IPS-NIHi7 (cell line): ENCODE results near the gene DYRK3.

ENCODE experiments used
- DNase-seq: peaks from one replicate; pipeline ENCODE4 v3.0.0; 2012; ENCODE audit warnings: mixed read lengths; ENCODE audit errors: extremely low spot score

Gene DYRK3

DNA sequence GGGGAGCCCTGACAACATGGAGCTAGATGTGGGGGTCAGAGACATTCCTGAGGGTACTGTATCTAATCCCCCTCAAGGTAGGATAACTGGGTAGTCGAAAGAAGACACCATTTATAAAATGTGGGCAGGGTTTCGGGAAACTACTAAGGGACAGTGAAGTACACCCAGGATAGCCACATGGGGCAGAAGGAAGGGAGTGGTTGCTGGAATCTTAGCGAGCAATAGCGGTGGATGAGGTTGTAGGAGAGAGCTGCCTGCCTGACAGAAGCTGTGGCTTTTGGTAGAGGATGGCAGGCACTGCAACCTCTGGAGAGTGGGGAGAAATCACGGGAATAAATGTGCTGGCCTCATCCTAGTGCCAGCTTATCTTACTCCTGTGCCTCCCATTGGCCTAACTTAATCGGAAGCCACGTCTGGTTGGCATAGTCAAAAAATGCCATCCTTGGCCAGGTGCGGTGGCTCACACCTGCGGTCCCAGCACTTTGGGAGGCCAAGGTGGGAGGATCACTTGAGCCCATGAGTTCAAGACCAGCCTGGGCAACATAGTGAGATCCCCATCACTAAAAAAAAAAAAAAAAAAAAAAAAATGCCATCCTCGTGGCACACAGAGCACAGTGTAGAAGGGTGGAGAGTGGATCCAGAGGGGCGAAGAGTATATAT is 26.0 kb downstream of the DYRK3 start:
- DNase-seq, result no peak

DNA sequence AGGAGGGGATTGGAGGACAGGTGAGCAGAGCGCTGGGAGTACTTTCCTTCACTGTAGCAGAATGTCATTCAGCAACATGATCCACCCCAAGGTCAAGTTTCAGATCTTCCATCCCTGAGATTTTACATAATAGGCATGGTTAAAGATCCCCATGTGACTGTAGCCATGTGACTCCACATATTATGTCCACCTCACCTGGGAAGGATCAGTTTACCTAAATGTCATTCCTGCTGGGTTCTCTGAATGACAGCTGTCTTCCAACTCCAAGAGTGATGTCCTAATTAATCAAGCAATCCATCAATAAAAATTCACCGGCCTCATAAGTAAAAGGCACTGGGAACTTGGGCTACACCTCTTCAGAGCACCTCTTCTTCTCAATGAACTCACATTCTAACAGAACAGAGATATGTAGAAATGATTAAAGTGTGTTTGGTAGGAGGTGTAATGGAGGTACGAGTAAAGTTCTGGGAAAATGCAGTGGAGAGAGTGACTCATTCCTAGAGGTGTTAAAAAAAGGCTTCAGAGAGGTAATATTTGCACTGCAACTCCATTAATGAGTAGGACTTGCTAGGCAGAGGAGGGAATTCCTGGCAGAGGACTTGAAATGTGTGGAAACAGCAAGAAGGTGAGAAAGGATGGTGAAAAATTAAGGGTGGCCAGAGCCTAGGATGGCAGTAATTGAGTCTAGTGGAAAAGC is 27.2 kb downstream of the DYRK3 start:
- no peak for DNase-seq

DNA sequence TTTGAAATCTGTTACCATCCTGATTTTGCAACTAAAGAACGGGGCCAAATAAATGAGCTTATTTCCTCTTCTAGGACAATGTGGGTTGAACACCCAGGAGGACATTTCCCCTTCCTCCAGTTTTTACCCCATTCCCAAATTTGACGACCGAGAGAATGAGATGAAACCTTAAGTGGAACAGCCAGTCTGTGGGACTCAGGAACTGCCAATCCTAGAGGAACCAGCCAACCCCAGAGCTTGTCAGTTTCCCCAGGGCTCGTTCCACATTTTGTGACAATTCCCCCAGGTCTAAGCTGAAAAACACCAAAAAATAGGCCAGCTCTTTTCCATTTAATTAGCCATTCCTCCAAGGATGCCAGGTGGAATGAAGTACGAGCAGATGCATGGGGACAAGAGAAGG is 28.0 kb downstream of the DYRK3 start:
- no peak for DNase-seq

DNA sequence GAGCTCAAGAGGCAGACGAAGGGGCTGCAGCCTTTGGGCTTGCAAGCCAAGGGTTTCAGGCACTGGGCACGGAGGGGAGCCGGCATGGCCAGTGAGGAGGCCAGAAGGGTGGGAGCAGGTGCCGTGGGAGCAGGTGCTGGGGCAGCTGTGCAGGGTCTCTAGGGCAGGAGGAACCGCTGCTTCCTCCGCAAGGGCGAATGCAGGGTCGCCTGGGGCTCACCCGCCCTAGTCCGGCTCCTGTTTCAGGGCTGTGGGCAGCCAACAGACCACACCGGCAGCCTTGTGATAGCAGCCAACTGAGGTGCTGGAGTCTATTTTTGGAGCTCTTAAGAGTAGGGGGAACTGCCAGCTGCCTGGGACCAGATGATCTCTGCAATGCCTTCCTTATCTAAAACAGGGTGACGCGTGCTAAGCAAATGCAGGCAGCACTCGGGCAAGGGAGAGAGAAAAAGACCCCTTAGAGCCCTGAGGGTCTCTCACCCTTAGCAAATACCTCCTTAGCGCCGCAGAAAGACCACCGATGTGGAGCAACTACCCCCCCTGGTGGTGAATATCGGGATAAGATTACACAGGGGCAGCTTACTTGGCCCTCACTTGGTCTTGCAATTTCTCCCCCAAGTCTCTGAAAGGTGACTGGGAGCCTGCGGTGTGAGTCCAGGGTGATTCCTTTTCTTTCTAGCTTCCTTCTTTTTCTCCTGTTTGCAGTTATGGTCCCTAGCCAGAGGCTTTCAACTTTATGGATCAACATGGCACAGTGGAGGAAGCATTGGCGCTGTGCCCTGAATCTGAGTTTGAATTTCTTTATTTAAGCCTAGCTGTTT is 28.7 kb downstream of the DYRK3 start:
- DNase-seq, result peak; percentile 87

DNA sequence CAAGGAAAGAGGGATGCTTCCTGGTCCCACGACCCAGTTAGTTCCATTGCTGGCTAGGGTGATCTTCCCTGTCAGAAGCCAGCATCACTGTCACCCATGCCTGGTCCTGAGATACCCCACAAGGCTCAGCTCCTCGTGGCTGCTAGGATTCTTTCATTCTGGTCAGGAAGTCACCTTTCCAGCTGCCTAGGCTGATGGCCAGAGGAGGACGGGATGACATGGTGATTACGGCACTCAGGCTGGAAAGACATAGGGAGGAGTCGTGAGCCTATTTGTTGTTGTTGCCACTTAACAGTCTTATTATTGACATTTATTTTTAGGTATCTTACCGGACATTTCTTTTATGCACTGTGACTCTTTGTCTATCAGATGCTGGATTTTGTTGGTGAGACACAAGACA is 29.4 kb downstream of the DYRK3 start:
- no peak for DNase-seq

DNA sequence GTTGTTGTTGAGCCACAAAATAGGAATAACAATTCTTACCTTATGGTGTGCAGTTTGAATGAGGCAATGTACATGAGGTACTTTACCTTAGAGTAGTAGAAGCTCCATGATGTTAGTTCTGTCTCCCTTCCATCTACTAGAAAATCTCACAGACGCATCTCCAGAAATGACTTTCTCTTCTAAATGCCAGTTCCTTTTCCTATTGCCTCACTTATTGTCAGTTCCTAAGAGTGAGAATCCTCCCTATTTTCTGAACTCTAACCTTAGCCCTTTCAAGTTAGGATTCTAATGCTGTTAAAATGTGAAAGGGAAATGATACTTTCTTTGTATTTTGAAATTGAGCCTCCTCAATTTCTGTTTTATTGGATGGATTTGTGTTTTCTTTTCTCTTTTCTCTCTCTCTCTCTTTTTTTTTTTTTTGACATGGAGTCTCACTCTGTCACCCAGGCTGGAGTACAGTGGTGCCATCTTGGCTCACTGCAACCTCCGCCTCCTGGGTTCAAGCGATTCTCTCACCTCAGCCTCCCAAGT is 30.8 kb downstream of the DYRK3 start:
- DNase-seq, result no peak

DNA sequence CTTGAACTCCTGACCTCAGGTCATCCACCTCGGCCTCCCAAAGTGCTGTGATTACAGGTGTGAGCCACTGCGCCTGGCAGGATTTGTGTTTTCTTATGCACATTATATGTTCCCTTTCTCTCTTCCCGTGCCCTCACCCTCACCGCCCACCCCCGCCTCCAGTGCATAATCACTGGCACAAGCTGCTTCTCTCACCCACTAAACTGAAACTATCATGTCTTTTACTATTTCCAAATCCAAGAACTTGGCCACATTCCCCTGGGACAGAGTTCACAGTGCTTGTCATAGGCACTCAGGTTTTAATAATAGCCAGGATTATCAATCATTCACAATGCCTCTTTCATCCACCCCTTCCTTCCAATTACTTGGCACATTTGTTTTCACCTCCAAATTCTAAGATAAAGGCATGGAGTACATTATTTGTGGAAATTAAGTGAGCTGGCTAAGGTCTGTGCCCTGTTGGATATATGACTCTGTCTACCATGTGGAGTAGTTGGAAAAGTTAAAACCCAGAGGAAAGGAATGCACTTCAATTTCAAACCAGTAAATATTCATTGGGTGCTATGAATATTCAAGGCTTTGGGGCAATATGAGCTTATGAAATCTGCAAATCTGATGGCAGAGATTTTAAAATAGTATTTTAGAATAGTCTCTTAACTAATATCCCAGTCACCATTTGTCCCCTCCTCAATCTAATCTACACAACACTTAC is 31.8 kb downstream of the DYRK3 start:
- no peak for DNase-seq

DNA sequence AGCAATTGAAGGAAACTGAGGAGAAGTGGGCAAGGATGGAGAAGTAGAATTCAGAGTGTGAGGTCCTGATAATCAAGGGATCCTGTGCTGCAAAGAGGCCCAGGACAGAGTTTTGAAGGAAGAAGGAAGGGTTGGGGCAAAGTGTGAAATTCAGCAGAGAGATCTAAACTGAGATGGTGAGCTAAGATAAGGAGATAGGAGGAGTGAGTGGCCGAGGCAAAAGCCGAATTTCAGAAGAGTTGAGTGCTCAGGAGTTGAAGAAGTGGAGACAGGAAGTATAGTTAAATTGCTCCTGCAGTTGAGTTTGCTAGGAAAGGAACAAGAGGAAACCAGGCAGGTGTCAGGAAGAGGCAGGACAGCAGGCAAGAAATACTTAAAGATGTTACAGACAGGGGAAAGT is 33.0 kb downstream of the DYRK3 start:
- no peak for DNase-seq

DNA sequence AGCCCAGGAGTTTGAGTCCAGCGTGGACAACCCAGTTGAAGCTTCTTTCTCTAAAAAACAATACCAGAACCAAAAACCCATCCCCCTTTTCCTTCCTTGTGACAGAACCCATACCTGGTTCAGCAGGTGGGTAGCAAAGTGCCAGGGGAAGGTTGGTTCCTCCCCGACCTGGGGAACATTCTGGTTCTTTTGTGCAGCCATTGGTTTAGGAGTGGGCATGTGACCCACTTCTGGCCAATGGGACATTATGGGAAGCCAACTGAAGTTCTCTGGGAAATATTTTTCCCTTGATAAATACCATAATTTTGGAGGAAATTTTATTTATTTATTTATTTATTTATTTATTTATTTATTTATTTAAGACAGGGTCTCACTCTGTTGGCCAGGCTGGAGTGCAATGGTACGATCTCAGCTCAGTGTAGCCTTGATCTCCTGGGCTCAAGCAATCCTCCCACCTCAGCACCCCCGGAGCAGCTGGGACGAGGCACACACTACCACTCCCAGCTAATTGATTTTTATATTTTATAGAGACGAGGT is 33.6 kb downstream of the DYRK3 start:
- DNase-seq, result no peak

DNA sequence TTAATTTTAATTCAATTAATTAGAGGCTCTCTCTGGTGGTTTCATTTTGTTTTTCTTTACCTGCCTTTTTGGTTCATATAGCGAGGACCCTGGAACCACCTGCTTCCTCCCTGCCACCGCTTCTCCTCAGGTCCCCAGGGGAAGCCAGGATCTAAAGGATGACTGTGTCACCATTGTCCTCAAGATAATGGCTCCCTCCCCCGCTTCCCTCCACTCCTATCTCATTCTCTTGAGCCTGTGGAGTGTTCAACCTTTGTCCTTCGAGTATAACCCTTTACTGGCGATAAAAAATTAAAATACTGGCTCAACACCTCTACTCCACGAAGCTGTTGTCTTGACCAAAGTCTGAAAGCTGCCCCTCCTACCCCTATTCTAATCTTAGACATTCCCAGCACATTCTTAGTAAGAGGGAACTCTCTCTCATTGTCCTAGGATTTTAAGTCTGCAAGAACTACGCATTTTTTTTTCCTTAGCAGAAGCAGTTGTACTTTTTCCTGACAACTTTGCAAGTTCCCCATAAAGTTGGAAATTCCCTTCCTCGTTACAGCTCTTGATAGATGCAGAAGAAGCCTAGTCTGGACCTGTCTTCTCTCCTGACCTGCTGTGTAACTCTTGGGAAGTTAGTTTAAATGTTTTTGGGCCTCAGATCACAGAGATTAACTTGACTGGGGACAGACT is 36.8 kb downstream of the DYRK3 start:
- no peak for DNase-seq

DNA sequence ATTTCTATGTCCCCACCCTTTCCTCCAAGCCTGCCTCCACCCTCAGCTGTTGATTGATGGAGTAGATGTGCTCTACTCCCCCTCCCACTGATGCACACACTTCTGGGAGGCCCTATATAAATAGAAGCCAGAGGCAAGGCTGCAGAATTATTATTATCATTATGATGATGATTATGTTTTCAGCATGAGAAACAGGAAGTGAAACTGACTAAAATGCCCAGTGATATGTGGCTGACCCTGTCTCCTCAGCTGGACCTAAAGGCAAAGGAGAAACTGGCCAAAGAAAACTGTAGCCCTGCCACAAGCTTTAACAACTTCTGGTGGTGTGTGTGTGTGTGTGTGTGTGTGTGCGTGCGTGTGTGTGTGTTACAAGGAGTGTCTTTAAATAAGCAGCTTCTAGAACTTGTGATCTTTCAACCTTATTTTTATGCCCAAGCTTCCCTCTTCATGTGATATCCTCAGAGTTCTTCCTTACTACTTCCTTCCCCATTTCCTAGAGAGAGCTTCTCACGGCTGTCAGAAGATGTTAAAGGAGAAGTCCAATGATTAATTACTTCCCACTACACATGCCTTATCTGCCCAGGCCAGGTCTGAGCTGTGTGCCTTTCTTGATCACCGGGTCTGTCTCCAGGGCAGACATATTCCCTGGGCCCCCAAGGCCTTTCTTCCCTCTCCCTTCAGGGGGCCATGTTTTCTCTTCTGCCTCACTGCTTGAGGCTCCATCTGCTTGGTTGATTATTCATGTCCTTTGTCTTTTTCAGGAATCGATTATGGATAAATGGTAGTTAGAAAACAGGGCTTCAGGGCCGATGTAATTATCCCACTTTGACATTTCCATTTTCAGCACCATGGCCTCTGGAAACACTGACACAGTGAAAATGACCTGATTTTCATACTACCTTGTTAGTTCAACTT is 37.8 kb downstream of the DYRK3 start:
- DNase-seq, result no peak

DNA sequence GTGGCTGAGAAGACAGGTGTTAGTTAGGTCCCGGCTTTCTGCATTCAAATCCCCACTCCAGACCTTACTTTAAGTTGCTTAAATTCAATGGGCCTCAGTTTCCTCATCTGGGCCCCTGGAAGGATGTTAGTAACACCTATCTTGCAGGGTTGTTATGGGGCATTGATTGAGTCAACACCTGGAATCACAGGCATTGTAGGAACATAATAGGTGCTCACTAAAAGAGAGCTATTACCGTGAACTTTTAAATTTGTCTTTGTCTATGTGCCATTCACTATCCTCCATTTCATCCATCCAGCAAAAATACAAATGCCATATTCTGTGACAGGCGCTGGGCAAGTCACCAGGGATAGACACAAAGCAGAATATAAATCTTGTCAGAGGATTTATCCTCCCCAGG is 38.9 kb downstream of the DYRK3 start:
- DNase-seq, result no peak

DNA sequence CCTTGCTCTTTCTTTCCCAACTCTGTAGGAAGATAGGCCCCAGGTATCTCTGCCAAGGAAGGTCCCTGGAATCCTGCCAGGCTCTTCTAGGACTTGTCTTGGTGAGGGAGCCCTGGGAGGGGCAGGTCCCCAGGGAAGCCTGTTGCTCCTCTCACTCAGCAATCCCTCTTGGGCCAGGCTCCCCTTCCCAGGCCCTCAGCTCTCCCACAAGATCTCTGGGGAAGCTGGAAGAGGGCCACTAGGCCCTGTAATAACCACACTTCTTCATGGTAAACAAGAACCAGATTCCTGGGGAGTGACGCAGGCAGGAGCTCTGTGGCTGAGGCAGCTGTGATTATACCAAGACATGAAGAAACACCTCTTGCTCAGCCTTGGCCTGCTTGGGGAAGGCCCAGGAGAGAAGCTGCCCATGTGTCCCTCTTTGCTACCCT is 39.4 kb downstream of the DYRK3 start:
- DNase-seq, result no peak

DNA sequence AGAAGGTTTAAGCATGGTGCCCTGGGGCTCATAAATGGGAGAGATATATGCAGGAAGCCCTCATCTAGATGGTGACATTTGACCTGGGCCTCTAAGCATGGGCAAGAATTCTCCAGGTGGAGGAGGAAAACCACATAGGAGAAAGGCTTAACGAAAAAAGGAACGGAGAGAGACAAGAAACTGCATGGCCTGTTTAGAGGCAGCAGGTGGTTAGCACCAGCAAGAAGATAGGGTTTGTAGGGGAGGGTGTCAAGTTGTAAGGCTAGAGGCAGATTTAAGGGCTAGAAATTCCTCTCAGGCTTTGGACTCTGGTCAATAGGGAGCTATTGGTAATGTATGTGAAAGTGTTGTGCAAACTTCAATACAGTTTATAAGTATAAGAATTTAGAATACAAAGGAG is 41.2 kb downstream of the DYRK3 start:
- DNase-seq, result no peak

DNA sequence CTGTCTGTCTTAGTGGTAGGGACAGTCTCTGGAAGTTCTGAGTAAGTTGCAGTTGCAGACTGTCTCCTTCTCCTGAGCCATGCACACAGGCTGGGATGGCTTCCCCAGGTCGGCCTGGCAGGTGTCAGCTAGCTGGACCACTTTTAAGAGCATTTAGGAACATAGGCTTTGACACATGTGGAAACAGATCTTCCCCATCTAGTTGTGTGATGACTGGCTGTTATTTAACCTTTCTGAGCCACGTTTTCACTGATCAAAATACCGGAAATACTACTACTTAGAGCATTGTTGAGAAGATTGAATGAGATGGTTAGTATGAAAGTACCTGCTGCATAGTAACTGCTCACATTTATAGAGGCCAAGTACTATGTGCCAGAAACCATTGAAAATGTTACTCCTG is 43.2 kb downstream of the DYRK3 start:
- no peak for DNase-seq

DNA sequence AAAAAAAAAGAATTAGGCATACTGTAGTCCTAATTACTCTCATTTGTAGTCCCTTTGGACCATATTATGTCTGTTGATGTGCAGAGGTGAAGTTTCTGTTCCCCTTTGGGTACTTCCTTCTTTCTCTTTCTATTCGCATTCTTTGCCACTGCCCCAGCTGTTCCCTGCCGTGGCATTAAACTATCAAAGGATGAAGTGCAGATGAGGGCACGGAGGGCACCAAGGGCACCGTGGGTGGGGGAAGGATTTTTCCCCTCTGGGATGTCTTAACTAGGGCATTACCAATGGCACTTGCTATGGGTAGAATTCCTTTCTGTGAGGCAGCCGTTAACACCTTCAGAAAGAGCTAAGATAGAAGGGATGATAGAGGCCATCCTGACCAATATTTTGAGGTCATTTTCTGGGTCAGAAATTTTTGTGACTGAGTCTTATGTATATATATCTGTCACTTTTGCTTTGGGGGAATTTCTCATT is 44.4 kb downstream of the DYRK3 start:
- DNase-seq, result no peak

DNA sequence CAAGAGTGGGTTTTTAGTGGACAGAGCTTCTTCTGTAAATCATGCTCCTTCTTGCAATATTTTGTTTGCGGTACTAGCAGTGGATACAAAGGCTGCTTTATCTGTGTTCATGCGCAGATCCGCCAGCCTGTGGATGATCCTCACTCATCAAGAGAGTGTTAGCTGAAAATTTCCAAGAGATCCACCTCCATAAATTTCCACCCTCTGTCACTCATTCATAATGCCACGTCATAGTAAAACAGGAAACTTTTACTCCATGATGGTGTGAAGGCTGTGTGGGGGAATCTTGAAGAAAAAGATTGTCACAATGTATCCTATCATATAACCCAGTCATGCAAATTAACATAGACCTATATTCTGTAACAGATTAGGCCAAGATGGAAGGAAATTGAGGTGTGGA is 44.9 kb downstream of the DYRK3 start:
- no peak for DNase-seq

DNA sequence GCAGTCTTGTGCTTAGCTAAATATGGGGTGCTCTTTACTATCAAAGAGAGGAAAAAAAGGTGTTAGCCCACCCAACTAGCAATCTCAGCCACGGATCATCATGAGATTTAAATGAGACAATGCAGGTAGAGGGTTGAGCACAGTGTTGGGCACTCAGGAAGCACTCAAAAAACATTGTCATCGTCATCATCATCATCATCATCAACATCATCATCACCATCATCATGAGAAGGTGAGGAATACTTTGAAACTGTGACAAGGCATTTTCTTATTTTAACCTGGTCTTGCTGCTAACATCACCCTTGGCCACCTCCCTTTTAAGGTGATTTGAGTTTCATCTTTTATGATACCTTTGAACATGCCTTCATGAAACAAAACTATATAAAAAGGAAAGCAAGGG is 46.0 kb downstream of the DYRK3 start:
- no peak for DNase-seq

DNA sequence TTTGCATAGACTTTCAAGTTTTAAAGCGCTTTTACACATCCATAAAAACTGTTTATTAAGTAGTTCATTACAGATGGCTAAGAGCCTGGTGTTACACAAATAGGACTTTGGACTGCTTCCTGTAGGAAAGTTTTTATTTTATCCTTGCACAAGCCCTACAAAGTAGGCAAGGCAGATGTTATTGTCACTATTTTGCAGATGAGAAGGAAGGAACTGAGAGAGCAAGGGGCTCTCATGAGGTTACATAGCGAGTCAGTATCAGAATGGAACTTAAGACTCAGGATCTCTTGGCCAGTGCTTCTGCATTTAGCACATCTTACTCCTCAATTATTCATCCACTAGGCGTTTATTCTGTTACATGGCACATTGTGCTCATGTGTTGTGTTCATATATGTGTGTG is 46.8 kb downstream of the DYRK3 start:
- no peak for DNase-seq

DNA sequence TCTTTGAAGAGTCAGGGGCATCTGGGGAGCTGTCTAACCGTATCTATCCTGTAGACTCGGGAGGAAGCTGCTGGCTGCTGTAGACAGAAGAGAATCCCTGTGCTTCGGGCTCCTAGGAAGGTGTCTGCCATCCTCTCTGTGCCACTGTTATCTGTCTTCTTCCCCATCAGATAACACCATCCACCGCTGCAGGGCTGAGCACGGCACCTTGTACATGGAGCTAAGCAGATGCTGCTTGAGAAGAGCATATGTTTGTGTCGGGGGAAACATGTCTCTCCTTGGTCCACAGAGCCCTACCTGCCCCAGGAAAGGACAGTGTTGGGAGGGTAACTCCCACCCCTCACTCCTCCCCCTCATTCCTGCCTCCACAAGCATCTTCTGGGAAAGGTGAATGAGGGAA is 48.0 kb downstream of the DYRK3 start:
- DNase-seq, result no peak
